ENCODE measurements around the gene LARP1.

DNA sequence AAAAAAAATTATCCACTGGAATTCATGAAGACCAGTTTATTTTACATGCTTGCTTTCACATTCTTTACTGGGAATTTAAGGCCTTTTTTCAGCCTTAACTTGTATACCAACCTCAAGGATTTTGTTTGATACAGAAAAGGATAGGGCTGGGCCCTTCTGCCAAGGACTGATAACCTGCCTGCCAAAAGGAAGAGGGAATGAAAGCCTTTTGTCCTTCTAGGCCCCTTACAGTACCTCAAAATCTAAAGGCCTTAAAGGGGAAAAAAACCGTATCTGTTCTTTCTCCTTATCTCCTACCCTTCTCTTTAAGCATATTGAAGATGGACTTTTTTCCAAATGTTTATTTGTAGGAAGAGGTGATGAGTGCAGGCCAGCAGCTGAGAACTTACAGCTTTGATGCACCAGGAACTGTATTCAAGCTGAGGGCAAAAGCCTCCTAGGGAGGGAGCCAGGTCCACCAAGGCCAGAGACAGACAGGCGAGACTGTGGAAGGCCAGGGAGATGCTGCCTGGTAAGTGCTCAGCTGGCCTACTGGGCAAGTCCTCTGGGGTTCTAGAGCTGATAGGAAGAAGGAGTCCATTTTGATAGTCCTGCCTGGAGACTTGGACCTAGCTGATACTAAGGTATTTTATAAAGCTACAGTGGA lies 63.4 kb downstream of the LARP1 start:
- TF ChIP-seq, protein P1, sequence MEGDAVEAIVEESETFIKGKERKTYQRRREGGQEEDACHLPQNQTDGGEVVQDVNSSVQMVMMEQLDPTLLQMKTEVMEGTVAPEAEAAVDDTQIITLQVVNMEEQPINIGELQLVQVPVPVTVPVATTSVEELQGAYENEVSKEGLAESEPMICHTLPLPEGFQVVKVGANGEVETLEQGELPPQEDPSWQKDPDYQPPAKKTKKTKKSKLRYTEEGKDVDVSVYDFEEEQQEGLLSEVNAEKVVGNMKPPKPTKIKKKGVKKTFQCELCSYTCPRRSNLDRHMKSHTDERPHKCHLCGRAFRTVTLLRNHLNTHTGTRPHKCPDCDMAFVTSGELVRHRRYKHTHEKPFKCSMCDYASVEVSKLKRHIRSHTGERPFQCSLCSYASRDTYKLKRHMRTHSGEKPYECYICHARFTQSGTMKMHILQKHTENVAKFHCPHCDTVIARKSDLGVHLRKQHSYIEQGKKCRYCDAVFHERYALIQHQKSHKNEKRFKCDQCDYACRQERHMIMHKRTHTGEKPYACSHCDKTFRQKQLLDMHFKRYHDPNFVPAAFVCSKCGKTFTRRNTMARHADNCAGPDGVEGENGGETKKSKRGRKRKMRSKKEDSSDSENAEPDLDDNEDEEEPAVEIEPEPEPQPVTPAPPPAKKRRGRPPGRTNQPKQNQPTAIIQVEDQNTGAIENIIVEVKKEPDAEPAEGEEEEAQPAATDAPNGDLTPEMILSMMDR (IDR thresholded peaks at IDR 0.05; ENCODE audit: low read depth, low read length, missing input control), result no peak
- TF ChIP-seq, protein P2, sequence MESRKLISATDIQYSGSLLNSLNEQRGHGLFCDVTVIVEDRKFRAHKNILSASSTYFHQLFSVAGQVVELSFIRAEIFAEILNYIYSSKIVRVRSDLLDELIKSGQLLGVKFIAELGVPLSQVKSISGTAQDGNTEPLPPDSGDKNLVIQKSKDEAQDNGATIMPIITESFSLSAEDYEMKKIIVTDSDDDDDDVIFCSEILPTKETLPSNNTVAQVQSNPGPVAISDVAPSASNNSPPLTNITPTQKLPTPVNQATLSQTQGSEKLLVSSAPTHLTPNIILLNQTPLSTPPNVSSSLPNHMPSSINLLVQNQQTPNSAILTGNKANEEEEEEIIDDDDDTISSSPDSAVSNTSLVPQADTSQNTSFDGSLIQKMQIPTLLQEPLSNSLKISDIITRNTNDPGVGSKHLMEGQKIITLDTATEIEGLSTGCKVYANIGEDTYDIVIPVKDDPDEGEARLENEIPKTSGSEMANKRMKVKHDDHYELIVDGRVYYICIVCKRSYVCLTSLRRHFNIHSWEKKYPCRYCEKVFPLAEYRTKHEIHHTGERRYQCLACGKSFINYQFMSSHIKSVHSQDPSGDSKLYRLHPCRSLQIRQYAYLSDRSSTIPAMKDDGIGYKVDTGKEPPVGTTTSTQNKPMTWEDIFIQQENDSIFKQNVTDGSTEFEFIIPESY (IDR thresholded peaks at IDR 0.05), result no peak
- TF ChIP-seq RAD21 (IDR thresholded peaks at IDR 0.05) (no peak), TAF1 (conservative IDR thresholded peaks at IDR 0.05) (no peak), FOXA1 (IDR thresholded peaks at IDR 0.05) (no peak)
- TF ChIP-seq, protein P3, sequence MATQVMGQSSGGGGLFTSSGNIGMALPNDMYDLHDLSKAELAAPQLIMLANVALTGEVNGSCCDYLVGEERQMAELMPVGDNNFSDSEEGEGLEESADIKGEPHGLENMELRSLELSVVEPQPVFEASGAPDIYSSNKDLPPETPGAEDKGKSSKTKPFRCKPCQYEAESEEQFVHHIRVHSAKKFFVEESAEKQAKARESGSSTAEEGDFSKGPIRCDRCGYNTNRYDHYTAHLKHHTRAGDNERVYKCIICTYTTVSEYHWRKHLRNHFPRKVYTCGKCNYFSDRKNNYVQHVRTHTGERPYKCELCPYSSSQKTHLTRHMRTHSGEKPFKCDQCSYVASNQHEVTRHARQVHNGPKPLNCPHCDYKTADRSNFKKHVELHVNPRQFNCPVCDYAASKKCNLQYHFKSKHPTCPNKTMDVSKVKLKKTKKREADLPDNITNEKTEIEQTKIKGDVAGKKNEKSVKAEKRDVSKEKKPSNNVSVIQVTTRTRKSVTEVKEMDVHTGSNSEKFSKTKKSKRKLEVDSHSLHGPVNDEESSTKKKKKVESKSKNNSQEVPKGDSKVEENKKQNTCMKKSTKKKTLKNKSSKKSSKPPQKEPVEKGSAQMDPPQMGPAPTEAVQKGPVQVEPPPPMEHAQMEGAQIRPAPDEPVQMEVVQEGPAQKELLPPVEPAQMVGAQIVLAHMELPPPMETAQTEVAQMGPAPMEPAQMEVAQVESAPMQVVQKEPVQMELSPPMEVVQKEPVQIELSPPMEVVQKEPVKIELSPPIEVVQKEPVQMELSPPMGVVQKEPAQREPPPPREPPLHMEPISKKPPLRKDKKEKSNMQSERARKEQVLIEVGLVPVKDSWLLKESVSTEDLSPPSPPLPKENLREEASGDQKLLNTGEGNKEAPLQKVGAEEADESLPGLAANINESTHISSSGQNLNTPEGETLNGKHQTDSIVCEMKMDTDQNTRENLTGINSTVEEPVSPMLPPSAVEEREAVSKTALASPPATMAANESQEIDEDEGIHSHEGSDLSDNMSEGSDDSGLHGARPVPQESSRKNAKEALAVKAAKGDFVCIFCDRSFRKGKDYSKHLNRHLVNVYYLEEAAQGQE (IDR thresholded peaks at IDR 0.05), result no peak

Data from liver (tissue), 3 donors.